CD14-positive monocyte (primary cell): ENCODE data around the gene RPL9. TPM values are rescaled to one million over a fixed set of nuclear protein-coding genes. Genes with fewer than 3 reads are reported as not detected.
"Not testable (repeated sequence)": the region's sequence is repeated elsewhere in the genome, so short reads cannot be mapped to it uniquely, and the experiment has no call there.

Source experiments
- DNase-seq, 3 donors: peaks; one replicate each; pipeline ENCODE4 v3.0.0-alpha.2; 2011 to 2022
- H2AFZ ChIP-seq: 2 replicates; pipeline ENCODE4 v1.6.0; 2012; ENCODE audit warnings: mild to moderate bottlenecking, low read depth, low read length, inconsistent platforms; ENCODE audit not compliant: insufficient read depth, poor library complexity, severe bottlenecking
- H3K27ac ChIP-seq, 2 donors: 1 replicate in 1 of 2; 2 replicates in 1 of 2; pipeline ENCODE4 v1.5.1; 2012 to 2013; ENCODE audit warnings: low read length in 2 of 2, control low read depth in 1 of 2, inconsistent platforms in 1 of 2, low read depth in 1 of 2, mild to moderate bottlenecking in 1 of 2
- H3K27me3 ChIP-seq, 2 donors: one replicate each; pipeline versions ENCODE4 v1.6.0 to v1.6.1; 2011 to 2013; ENCODE audit warnings: low read length in 2 of 2; ENCODE audit not compliant: control insufficient read depth in 2 of 2, insufficient read depth in 2 of 2
- H3K36me3 ChIP-seq, 2 donors: replicated peaks in 1 of 2; 1 replicate in 1 of 2; 2 replicates in 1 of 2; pipeline versions ENCODE4 v1.5.1 to v1.6.1; 2012 to 2013; ENCODE audit warnings: low read length in 2 of 2, control low read depth in 1 of 2, inconsistent platforms in 1 of 2, mild to moderate bottlenecking in 1 of 2; ENCODE audit not compliant: insufficient read depth in 2 of 2, control insufficient read depth in 1 of 2
- H3K4me1 ChIP-seq, 2 donors: 1 replicate in 1 of 2; 2 replicates in 1 of 2; pipeline versions ENCODE4 v1.5.1 to v1.6.1; 2012 to 2013; ENCODE audit warnings: low read length in 2 of 2, control low read depth in 1 of 2, inconsistent platforms in 1 of 2, mild to moderate bottlenecking in 1 of 2, moderate library complexity in 1 of 2; ENCODE audit not compliant: insufficient read depth in 2 of 2, control insufficient read depth in 1 of 2
- H3K4me2 ChIP-seq: replicated peaks from 2 replicates; pipeline ENCODE3; 2012; ENCODE audit warnings: low read length, moderate library complexity, mild to moderate bottlenecking; ENCODE audit not compliant: poor library complexity, severe bottlenecking; ENCODE audit errors: extremely low read depth
- H3K4me3 ChIP-seq, 3 experiments: fragments of 200-600 bp in 1 of 3; sonication (generic) in 1 of 3; replicated peaks in 1 of 3; 1 replicate in 2 of 3; 2 replicates in 1 of 3; pipeline ENCODE4 v1.5.1; 2011 to 2013; ENCODE audit warnings: low read length in 3 of 3, mild to moderate bottlenecking in 3 of 3, control low read depth in 2 of 3, low read depth in 2 of 3, inconsistent platforms in 1 of 3, moderate library complexity in 1 of 3
- H3K79me2 ChIP-seq: 2 replicates; pipeline ENCODE4 v1.6.0; 2012; ENCODE audit warnings: mild to moderate bottlenecking, control low read depth, inconsistent platforms, low read length, moderate library complexity; ENCODE audit not compliant: insufficient read depth
- H3K9ac ChIP-seq: 2 replicates; pipeline ENCODE4 v1.6.0; 2017; ENCODE audit warnings: low read length, mild to moderate bottlenecking; ENCODE audit not compliant: insufficient read depth, poor library complexity, severe bottlenecking
- H3K9me3 ChIP-seq, 2 donors: replicated peaks in 1 of 2; 1 replicate in 1 of 2; 2 replicates in 1 of 2; pipeline versions ENCODE4 v1.5.1 to v1.6.1; 2012 to 2013; ENCODE audit warnings: low read length in 2 of 2, control low read depth in 1 of 2; ENCODE audit not compliant: control insufficient read depth in 1 of 2, insufficient read depth in 1 of 2
- H4K20me1 ChIP-seq: 2 replicates; pipeline ENCODE4 v1.6.0; 2012; ENCODE audit warnings: mild to moderate bottlenecking, low read length, control low read depth, moderate library complexity; ENCODE audit not compliant: insufficient read depth
- H3K27ac Mint-ChIP-seq, 7 donors: one replicate each; pipeline ENCODE4 v1.8.0; 2020; ENCODE audit warnings: mild to moderate bottlenecking in 7 of 7, mixed read lengths in 7 of 7, moderate library complexity in 6 of 7, inconsistent platforms in 2 of 7
- H3K27me3 Mint-ChIP-seq, 3 donors: one replicate each; pipeline ENCODE4 v1.8.0; 2021 to 2022; ENCODE audit warnings: low read depth in 3 of 3, mild to moderate bottlenecking in 3 of 3, mixed read lengths in 3 of 3, moderate library complexity in 3 of 3, inconsistent platforms in 1 of 3
- H3K36me3 Mint-ChIP-seq, 2 donors: one replicate each; pipeline ENCODE4 v1.8.0; 2020; ENCODE audit warnings: mixed read lengths in 2 of 2, inconsistent platforms in 1 of 2, mild to moderate bottlenecking in 1 of 2
- H3K4me1 Mint-ChIP-seq: one replicate; pipeline ENCODE4 v1.8.0; 2020; ENCODE audit warnings: mild to moderate bottlenecking, mixed read lengths
- H3K4me3 Mint-ChIP-seq, 2 donors: one replicate each; pipeline ENCODE4 v1.8.0; 2020; ENCODE audit warnings: mild to moderate bottlenecking in 2 of 2, mixed read lengths in 2 of 2, moderate library complexity in 1 of 2
- H3K9me3 Mint-ChIP-seq, 7 donors: one replicate each; pipeline ENCODE4 v1.8.0; 2020 to 2022; ENCODE audit warnings: mixed read lengths in 7 of 7, mild to moderate bottlenecking in 6 of 7, moderate library complexity in 6 of 7, inconsistent platforms in 2 of 7
- CTCF ChIP-seq: fragments of 200-600 bp; IDR thresholded peaks from one replicate; pipeline ENCODE4 v1.8.0; 2022; ENCODE audit warnings: antibody characterized with exemption, mild to moderate bottlenecking
- WGBS: methylation state at CpG from one replicate; pipeline ENCODE4 v1.1.5; 2013; ENCODE audit warnings: missing lambda C conversion rate; ENCODE audit not compliant: insufficient coverage; 5-methylcytosine and 5-hydroxymethylcytosine counted together
- intact Hi-C, 2 donors: fragments of 100-400 bp; cut with micrococcal nuclease; formaldehyde crosslinking; loops; one replicate each; pipeline versions ENCODE4 v1.15.0 to v1.15.1; 2023
- polyA plus RNA-seq, 3 donors: library from polyadenylated mRNA; depleted of rRNA in 1 of 3; unstranded in 2 of 3; stranded (reverse) in 1 of 3; fragments of 300-500 nt in 2 of 3; fragments of >200 nt in 1 of 3; fragmentation: Illumina TruSeq in 2 of 3; gene quantifications; 1 replicate in 2 of 3; 2 replicates in 1 of 3; pipeline ENCODE4 v1.2.3, GENCODE V29; 2012 to 2021

The RPL9 gene
- polyA plus RNA-seq, 3 donors = 821 to 1,937 (median 828) TPM

GRCh38 chr4:39504538-39504937 is 45.8 kb upstream of the RPL9 start:
- peak overlapping the region in 1 of 7 donors; percentile 35 for H3K27ac Mint-ChIP-seq
- H3K36me3 Mint-ChIP-seq = peaks cover 74 to 92% of the 10 kb centered on the region in 2 donors
- H3K9me3 Mint-ChIP-seq = no peaks in the 10 kb centered on the region
- no peaks in the 10 kb centered on the region for H3K4me1 Mint-ChIP-seq
- H3K9me3 ChIP-seq = no peaks in the 10 kb centered on the region
- no peak for TF ChIP-seq CTCF
- no peaks in the 10 kb centered on the region for H3K79me2 ChIP-seq
- H3K27ac ChIP-seq = no peak overlapping the region
- no peak overlapping the region for H3K4me3 Mint-ChIP-seq
- no peak overlapping the region for H3K9ac ChIP-seq
- intact Hi-C loops = no loop called here
- no peaks in the 10 kb centered on the region for H3K4me1 ChIP-seq
- no CpG with 5 or more reads among the region's 2 CpGs for WGBS
- no peaks in the 10 kb centered on the region for H3K27me3 Mint-ChIP-seq
- H3K27me3 ChIP-seq = no peaks in the 10 kb centered on the region
- H3K4me2 ChIP-seq = no peak overlapping the region
- DNase-seq = no peak
- H2AFZ ChIP-seq = no peak overlapping the region
- H3K36me3 ChIP-seq = peaks cover 76 to 89% of the 10 kb centered on the region in 2 donors
- no peak overlapping the region for H3K4me3 ChIP-seq
- no peaks in the 10 kb centered on the region for H4K20me1 ChIP-seq

- H3K27ac ChIP-seq, H2AFZ ChIP-seq, DNase-seq, H3K9me3 Mint-ChIP-seq, H3K4me3 ChIP-seq, H4K20me1 ChIP-seq, H3K27me3 ChIP-seq, intact Hi-C loops, H3K79me2 ChIP-seq, H3K4me1 ChIP-seq, H3K4me3 Mint-ChIP-seq, H3K9ac ChIP-seq, H3K4me2 ChIP-seq, H3K27me3 Mint-ChIP-seq, H3K4me1 Mint-ChIP-seq, H3K9me3 ChIP-seq, H3K27ac Mint-ChIP-seq: not testable (repeated sequence)
- peaks cover 67 to 87% of the 10 kb centered on the region in 2 donors for H3K36me3 Mint-ChIP-seq
- WGBS = no CpG with 5 or more reads among the region's 4 CpGs
- H3K36me3 ChIP-seq = peaks cover 64 to 83% of the 10 kb centered on the region in 2 donors
Observed at GRCh38 chr4:39502664-39503035, 43.9 kb upstream of the RPL9 start.
